GM18858 (cell line): ENCODE data around the gene ST6GALNAC1.
"Not testable (repeated sequence)": the region's sequence is repeated elsewhere in the genome, so short reads cannot be mapped to it uniquely, and the experiment has no call there.

Experiments used
- ATAC-seq: cut with Tn5 transposase; IDR thresholded peaks from one replicate; pipeline ENCODE4 v1.9.1; 2021; ENCODE audit not compliant: unreplicated experiment

ST6GALNAC1 gene

DNA sequence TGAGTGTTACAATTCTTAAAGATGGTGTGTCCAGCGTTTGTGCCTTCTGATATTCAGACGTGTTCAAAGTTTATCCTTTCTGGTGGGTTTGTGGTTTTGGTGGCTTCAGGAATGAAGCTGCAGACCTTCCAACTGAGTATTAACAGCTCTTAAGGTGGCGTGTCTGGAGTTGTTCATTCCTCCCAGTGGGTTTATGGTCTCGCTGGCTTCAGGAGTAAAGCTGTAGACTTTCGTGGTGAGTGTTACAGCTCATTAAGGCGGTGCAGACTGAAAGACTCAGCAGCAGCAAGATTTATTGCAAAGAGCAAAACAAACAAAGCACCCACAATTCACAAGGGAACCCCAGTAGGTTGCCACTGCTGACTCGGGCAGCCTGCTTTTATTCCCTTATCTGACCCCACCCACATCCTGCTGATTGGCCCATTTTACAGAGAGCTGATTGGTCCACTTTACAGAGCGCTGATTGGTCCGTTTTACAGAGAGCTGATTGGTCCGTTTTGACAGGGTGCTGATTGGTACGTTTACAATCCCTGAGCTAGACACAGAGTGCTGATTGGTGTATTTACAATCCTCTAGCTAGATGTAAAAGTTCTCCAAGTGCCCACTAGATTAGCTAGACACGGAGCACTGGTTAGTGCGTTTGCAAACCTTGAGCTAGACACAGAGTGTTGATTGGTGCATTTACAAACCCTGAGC lies 29.3 kb downstream of the ST6GALNAC1 start:
- not testable (repeated sequence) for ATAC-seq

DNA sequence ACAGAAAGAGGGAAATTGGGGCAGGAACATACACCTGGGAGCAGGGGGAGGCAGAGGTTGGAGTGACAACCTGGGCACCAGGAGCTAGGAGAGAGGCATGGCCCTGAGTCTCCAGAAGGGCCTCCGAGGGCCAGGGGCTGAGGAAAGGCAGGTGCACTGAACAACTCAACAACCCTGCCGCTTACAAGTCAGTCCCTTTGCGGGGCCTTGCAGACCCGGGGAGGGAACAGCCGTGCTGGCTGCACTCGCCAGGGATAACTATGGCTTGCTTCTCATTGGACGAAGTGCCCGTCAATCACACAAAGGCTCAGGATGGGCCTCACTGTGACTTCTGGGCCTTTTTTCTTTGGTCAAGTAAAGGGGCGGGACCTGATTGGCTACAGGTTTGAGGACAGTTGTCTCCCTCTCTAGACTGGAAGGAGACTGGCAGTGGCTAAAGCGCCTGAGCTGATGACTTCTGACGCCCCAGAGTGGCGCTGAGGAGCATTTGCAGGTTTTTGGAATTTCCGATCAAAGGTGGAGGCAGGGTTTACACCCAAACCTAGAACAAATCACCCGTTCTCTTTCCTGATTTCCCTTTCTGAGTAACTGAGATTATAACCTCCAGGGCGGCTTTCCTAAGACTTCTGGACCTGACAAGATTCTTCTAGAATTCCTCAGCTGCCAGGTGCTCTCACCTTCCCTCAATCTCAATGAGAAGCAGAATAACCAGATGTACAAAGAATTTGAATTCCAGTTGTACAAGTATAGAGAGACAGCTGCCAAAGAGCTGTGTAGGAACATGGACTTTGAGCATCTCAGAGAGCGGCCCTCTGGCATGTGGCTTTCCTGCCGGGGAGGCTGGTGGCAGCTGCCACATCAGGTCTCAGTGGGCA lies 30.3 kb downstream of the ST6GALNAC1 start:
- ATAC-seq = no peak

DNA sequence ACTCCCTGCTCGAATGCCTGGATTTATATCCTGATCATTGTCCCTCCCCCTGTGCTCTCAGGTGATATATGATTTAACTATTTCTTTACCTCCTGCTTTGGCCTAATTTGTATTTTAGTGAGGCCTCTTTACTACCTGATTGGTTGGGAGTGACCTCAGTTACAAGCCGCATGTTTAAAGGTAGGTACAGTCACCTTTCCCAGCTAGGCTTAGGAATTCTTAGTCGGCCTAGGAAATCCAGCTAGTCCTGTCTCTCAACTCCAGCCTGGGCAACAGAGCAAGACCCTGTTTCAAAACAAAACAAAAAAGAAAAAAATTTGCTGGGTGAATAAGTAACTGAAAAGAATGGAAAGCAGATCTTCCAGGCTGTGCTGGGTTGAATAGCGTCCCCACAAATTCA lies 31.1 kb downstream of the ST6GALNAC1 start:
- no peak for ATAC-seq

DNA sequence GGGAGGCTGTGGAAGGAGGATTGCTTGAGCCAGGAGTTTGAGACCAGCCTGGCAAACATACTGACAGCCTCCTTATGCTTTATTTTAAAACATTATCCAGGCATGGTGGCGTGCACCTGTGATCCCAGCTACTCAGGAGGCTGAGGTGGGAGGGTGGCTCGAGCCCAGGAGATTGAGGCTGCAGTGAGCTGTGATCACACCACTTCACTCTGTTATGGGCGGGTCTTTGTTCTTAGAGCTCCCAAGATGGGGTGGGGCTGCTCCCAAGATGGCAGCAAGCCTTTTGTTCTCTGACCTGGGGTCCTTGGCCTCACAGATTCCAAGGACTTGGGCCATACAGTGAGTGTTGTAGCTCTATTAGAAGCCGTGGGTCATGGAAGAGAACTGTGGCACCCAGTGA lies 31.8 kb downstream of the ST6GALNAC1 start:
- no peak for ATAC-seq

DNA sequence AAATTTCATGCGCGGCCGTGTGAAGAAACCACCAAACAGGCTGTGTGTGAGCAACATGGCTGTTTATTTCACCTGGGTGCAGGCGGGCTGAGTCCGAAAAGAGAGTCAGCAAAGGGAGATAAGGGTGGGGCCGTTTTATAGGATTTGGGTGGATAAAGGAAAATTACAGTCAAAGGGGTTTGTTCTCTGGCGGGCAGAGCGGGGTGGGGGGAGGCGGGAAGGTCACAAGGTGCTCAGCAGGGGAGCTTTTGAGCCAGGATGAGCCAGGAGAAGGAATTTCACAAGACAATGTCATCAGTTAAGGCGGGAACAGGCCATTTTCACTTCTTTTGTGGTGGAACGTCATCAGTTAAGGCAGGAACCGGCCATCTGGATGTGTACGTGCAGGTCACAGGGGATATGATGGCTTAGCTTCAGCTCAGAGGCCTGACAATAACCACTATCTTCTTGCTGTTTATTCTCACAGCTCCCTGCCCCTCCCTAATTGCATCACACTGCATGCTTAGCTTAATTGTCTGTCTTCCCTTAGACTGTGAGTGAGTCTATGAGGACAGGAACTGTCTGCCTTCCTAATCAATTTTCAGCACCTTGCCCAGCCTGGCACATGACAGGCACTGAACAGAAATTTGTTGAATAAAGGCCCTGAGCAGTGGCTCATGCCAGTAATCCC lies 32.3 kb downstream of the ST6GALNAC1 start:
- ATAC-seq = not testable (repeated sequence)

DNA sequence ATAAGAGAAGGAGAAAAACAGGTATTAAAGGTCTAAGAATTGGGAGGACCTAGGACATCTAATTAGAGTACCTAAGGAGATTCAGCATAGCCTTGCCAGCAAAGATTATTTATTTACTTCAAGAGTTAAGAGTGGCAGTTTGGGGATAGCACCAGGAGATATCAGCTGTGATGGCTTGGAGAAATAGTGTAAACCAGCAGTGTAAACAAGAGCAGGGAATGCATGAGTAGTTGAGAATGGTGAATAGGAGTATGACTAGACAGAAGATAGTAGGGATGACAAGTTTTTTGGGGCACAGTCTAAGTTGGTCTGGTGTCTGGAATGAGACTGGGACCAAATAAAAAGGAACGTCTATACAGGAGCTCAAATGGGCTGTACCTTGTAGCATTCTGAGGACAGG lies 36.9 kb downstream of the ST6GALNAC1 start:
- ATAC-seq = not testable (repeated sequence)

DNA sequence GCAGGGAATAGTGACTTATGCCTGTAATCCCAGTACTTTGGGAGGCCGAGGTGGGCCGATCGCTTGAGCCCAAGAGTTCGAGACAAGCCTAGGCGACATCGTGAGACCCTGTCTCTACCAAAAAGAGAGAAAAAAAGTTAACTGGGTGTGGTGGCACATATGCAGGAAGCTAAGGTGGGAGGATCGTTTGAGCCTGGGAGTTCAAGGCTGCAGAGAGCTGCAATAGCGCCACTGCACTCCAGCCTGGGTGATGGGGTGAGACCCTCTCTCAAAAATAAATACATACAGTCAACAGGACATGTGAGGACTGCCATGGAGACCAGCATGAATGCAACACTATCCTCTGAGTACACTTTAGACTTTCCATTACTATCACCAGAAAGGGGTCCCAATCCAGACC lies 42.5 kb downstream of the ST6GALNAC1 start:
- ATAC-seq = no peak

DNA sequence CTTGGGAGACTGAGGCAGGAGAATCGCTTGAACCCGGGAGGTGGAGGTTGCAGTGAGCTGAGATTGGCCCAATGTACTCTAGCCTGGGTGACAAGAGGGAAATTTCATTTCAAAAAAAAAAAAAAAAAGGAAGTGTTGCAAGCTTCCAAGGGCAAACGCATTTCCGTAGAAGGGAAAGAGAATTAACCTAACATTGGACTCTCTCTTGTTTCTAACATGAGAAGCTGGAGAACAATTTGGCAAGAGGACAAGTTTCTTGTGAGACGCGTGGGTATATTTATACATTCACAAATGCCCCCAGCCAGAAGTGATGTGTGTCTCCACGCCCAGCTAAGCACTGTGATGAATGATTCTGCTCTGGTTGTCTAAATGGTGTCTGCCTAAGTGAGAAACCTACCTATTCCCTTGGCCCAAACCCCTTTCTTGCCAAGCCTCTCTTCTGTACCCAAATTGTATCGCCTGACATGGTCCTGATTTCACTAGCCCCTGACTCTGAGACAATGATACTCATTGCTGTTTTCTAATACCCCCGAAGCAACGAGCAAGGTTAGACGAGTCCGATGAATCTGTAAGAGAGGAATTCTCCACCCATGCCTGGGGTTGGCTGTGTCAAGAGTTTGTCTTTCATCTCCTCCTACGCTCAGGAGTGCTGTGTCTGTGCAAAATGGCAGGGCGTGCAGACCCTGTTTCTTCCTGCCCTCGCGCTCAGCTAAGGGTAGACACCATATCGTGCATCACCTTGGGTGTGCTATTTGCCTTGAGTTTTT lies 43.7 kb downstream of the ST6GALNAC1 start:
- no peak for ATAC-seq

DNA sequence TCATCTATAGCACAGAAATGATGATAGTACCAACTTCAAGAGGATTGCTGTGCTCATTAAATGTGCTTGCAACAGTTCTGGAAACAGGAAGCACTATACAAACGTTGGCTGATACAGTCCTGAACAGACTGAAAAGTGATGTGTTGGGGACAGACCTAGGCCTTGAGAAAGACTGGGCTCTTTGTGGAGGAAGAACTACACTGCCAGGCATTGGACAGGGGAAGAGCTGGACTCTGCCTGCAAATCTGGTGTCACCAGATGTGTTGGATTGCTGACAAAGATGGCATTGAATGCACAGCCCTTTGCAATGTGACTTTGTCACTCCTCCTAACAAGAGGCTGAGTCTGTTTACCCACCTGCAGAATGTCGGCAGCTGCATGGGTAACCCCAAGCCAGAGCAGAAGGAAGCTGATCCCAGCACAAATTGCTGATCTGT lies 45.5 kb downstream of the ST6GALNAC1 start:
- ATAC-seq = no peak

DNA sequence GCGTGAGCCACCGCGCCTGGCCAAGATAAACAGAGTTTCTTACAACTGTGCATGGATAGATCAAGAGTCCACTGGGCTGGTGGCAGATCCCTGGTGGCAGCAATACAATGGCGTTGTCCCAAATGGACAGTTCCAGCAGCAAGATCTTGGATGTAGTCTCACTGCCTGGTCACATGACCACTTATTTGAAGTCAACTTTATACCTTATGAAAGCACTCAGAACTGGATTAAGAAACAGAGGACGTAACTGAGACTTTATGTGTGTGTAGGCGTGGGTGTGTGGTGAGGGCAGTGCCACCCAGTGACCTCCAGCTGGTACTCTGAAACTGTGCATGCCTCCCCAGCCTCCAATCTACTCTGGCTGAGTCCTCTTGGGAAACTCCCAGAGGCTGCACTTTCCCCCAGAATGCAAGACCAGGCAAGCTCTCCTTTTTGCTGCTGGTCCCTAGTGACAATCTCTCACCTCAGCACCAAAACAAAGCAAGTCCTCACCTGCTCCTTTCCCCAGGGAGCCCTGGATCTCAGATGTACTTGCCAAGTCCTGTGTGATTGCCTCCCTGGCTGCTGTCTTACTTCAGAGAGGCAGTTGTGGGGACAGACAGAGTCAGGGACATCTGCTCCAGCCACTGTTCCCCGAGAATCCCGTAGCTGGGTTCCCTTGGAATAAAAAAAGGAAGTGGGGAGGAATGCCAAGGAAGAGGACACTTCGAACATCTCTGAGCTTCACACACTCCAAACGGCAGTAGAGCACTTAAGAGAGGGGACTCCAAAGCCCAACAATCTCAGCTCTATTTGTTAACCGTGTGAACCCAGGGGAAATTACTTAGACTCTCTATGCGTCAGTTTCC lies 46.2 kb downstream of the ST6GALNAC1 start:
- no peak for ATAC-seq

DNA sequence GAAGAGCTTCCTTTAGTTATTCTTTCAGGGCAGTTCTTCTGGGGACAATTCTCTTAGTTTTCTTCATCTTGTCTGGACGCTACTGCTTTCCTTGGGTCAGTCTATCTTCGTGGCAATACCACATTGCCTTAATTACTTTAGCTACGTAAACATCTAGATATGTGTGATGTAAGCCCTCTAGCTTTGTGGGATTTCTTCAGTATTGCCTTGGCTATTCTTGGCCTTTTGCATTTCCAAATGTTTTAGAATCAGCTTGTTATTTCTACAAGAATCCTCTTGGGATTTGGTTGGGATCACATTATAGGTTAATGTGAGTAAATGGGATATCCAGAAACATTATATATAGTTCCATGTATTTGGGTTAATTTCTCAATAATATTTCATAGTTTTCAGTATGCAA lies 48.9 kb downstream of the ST6GALNAC1 start:
- ATAC-seq = no peak

DNA sequence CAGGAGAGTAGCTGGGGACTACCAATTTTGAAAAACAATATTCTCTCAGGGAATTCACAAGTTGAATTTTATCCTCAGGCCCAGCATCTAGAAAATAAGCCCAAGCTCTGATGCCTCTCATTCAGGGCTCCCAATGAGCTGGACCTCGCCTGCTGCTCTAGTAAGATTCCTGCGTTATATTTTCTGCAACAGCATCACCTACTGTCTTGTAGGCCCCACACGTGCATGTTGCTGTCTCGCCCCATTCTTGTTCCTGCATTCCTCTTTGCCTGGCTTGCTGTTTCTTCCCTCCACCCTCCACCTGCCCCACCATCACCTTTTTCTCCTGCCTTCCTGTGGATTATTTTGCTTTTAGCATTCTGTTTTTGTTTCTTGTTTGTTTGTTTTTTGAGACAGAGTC lies 49.6 kb downstream of the ST6GALNAC1 start:
- ATAC-seq = no peak

DNA sequence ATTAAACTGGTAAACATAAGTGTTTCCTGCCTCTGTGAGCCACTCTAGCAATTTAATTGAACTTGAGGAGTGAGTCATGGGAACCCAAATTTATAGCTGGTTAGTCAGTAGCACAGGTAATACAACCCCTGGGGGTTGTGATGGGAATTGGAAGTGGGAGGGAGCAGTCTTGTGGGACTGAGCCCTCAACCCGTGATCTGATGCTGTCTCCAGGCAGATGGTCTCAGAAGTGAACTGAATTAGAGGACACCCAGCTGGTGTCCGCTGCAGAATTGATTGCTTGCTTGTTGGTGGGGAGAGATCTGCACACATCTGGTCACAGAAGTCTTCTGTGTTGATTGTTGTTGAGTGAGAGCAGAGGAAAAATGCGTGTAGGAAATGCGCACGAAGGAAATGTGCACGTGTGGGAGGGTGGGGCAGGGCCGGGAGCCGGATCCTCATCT lies 50.2 kb downstream of the ST6GALNAC1 start:
- ATAC-seq = no peak

DNA sequence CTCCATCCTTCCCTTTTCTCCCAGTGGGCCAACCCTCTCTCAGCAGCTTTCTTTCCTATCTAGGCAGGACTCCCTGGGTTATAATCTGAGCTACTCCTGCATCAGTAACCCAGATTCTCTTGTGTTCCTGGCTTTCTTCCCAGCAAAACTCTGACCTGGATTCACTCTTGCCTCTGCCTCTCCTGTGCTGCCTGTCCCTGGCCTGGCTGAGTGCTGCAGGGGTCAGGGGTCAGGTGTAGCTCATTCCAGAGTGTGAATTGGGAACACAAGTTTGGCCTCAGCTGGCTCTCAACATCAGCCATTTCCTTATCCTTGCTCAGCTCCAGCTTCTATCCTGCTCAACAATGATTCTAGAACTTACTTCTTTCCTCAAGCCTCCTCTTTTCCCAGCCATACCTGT lies 55.4 kb downstream of the ST6GALNAC1 start:
- ATAC-seq = no peak

DNA sequence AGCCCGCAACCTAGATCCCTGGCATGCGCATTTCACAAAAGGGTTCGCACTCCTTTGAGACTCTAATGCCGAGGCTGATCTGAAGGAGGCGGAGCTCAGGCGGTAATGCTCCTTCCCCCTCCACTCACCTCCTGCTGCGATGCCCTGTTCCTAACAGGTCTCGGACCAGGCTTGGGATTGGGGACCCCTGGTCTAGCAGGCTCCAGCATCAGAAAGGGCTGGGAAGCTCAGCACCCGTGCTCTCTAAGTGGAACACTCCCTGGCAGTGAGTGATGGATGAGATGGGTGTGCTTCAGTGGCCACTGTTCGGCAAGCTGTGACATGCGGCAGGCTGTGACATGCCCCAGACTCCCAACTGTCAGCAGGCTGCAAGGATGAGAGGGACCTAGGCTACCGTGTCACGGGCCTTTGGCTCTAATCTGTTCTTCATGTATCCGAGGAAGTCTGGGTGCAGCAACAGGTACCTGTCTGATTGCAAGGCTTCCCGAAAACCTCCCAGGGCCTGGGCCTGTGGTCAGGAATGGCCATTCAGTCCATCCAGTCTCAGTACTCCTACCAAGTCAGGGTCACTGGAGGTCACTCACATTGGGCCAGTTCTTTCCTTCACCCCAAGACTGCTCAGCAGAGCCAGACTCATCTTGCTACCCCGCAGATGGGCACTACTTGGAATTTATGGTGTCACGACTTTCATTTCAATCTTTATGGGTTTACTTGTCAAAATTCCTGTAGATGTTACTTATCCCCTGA lies 56.6 kb downstream of the ST6GALNAC1 start:
- no peak for ATAC-seq

DNA sequence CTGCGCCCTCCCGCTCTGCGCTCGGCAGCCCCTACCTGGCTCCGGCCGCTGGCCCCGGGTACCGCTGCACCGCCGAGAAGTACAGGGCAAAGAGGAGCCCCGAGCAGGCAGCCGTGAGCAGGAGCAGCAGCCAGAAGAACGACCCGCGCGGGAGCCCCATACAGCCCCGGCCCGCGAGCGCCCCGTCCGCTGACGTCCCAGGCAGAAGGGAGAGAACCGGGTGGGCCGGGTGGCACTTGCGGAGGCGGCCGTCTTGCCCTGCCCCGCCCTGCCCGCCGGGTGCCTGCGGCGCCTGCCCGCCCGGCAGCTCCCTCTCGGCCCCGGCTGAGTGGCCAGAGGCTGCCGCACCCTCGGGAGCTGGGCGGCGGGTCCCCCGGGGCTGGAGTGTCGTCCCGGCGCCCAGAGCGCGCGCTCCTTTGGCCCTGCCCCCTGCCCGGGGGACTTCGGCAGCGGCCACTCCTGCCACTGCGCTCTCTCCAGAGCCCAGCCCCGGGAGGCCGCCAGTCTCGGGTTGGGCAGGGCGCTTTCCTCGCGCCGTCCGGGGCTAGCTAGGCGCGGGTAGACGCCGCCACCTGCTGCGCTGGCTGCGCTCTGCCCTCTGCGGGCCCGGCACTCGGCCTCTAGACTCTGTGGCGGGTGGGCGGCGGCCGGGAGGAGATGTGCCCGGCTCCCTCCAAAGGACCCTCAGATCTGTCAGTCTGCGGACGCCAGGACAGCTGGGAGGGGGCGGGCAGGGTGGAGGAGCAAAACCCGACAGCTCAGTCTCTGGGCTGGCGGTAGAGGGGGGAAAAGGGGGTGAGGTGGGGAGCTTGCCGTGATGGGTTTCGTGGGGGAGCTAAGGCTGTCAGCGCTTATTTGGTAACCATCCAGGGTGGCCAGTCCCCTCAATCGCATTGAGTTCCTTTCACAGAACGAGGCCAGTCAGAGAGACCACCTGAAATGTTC lies 57.6 kb downstream of the ST6GALNAC1 start, which contains the start of gene ST6GALNAC2:
Gene ST6GALNAC2, minus strand, starts transcription at position 212 of the 945 bp plus-strand sequence. Its CDS starts 52 bp downstream, at position 160.
- no peak for ATAC-seq

DNA sequence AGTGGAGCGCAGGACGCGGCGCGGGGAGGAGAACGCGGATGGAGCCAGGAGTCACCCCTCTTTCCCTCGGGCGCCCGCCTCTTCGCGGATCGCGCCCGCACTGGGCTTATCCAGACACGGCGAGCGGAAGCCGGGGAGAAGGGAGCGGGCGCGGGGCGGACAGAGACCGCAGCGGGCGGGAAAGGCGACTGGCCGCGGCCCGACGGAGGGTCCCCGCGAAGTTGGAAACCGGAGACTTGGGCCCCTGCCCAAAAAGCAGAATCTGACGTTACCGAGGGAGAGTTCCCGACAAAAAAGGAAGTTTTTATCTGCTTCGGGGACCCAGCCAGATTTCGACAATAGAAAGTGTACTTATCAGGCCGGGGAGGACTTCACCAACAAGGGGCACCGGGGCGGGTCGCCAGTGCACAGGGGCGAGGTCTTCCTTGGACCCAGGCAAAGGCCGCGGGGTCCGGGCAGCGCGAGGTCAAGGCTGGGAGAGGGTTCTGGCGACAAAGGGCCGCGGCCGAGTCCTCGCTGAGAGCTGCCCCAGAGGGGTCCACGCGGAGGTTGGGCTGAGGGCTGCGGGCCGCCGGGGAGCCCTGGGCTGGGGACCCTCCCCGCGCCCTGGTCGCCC lies 58.4 kb downstream of the ST6GALNAC1 start:
- no peak for ATAC-seq
